AG04449 (cell line): ENCODE measurements around the gene ATP2A3.

Experiments
- CTCF ChIA-PET: fragments of 350-600 bp; formaldehyde crosslinking; extraction: SDS; loops from one replicate; lab custom pipeline; 2021; ENCODE audit warnings: antibody characterized with exemption; lab: Yijun Ruan, JAX
- POLR2A ChIA-PET: fragments of 400-600, 350-600 bp; formaldehyde crosslinking; extraction: SDS; loops from one replicate; lab custom pipeline; 2020; ENCODE audit warnings: antibody characterized with exemption, inconsistent platforms; lab: Yijun Ruan, JAX
- DNase-seq: peaks from one replicate; pipeline ENCODE4 v3.0.0-alpha.2; 2010; ENCODE audit warnings: low read depth, low spot score
- H3K4me3 ChIP-seq: 2 replicates; pipeline ENCODE4 v1.5.1; 2011; ENCODE audit warnings: low read depth, mild to moderate bottlenecking, control low read depth, low read length
- TF ChIP-seq, protein P1 (sequence below): IDR thresholded peaks from one replicate; pipeline ENCODE4 v1.5.1; 2011; ENCODE audit warnings: mild to moderate bottlenecking, moderate library complexity, low read length, control low read depth, inconsistent platforms; ENCODE audit not compliant: insufficient read depth; ENCODE audit errors: missing control alignments

Gene ATP2A3

DNA sequence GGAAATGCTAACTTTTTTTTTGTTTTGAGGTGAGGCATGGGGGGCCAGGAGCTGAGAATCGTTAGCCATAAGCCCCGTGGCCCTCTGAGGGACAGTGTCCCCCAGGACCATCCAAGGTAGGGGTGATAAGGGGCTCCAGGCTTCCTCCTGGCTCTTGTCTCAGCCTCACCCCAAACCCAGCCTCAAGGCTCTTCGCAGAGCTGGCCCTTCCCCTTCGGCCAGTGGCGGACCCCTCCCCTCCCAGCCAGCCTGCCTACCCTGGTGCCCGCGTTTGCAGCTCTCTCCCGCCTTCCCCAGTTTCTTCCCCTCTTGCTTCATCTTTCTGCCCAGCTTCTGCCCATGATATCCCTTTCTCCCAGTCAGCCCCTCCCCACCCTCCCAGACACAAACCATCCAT, 22.7 kb upstream of the ATP2A3 start:
- H3K4me3 ChIP-seq: no peak overlapping the region
- DNase-seq: no peak
- TF ChIP-seq, protein P1, sequence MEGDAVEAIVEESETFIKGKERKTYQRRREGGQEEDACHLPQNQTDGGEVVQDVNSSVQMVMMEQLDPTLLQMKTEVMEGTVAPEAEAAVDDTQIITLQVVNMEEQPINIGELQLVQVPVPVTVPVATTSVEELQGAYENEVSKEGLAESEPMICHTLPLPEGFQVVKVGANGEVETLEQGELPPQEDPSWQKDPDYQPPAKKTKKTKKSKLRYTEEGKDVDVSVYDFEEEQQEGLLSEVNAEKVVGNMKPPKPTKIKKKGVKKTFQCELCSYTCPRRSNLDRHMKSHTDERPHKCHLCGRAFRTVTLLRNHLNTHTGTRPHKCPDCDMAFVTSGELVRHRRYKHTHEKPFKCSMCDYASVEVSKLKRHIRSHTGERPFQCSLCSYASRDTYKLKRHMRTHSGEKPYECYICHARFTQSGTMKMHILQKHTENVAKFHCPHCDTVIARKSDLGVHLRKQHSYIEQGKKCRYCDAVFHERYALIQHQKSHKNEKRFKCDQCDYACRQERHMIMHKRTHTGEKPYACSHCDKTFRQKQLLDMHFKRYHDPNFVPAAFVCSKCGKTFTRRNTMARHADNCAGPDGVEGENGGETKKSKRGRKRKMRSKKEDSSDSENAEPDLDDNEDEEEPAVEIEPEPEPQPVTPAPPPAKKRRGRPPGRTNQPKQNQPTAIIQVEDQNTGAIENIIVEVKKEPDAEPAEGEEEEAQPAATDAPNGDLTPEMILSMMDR: no peak
- ChIA-PET POLR2A (interaction anchor here (0.6 kb wide), 1 partner anchor 39 kb away, joined by 3 read pairs; no protein-coding TSS in a partner anchor), CTCF (interaction anchor here (0.8 to 2.5 kb wide), 2 partner anchors 18 to 73 kb away, joined by 3 to 9 read pairs; no protein-coding TSS in a partner anchor)

GRCh38 chr17:3986270-3986938, 22.2 kb upstream of the ATP2A3 start:
- no peak for DNase-seq
- CTCF ChIA-PET: interaction anchor here (0.8 to 2.5 kb wide), 2 partner anchors 18 to 73 kb away, joined by 3 to 9 read pairs; no protein-coding TSS in a partner anchor
- POLR2A ChIA-PET: no interaction called here
- TF ChIP-seq, protein P1: no peak
- H3K4me3 ChIP-seq: no peak overlapping the region

DNA sequence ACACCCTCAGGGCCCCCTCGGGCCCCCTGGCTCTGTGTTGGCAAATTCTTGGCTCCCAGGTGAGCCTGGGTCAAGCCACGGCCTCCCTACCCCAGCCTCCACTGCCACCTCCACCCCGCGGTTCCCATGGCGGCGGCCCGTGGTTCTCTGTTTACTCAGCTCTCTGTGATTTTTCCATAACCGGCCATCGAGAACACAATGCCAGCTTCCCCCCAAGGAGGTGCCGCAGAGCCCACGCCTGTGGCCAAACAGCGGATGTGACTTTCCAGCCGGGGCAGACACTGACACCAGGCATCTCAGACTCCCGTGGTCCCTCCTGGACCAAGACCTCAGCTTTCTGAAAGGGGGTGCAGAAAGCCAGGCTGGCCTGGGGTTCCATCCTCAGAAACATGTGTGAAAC, 21.6 kb upstream of the ATP2A3 start:
- TF ChIP-seq, protein P1: no peak
- POLR2A ChIA-PET: no interaction called here
- DNase-seq: no peak
- CTCF ChIA-PET: interaction anchor here (2.5 kb wide), 1 partner anchor 19 kb away, joined by 9 read pairs; no protein-coding TSS in a partner anchor
- no peak overlapping the region for H3K4me3 ChIP-seq

DNA sequence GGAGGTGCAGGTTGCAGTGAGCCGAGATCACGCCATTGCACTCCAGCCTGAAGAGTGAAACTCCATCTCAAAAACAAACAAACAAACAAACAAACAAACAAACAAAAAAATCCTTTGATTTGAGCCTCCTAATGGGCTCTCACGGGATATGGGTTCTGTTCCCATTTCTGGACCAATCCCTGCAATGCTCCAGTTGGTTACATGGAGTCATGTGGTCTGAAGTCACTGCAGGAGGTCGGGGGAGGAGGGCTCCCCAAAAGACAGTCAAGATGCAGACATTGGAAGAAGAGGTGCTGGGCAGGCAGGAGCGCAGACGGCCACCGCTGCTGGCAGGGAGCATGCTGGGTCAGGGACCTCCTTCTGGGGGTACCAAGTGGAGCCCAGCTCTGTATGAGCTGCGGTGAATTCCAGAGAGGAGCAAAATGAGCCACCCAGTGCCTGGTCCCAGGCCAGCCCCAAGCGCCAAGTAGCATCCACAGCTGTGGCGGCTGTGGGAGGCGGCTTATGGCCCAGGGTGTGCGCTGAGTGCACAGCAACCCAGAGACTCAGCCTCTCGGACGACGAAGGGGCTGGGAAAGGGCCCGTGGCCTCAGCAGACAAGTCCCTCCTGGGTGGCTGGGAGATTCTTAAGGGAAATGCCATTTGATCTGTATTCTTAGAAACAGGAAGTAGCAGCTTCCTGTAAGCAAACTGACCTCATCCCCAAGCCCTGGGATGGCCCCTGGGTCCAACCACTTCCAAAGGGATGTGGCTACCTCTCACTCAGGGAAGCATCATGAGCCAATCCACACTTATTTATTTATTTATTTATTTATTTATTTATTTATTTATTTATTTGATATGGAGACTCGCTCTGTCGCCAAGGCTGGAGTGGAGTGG, 19.6 kb upstream of the ATP2A3 start:
- TF ChIP-seq, protein P1: no peak
- ChIA-PET POLR2A (no interaction called here), CTCF (interaction anchor here (1.2 kb wide), 1 partner anchor 70 kb away, joined by 5 read pairs; no protein-coding TSS in a partner anchor)
- DNase-seq: no peak
- H3K4me3 ChIP-seq: no peak overlapping the region

DNA sequence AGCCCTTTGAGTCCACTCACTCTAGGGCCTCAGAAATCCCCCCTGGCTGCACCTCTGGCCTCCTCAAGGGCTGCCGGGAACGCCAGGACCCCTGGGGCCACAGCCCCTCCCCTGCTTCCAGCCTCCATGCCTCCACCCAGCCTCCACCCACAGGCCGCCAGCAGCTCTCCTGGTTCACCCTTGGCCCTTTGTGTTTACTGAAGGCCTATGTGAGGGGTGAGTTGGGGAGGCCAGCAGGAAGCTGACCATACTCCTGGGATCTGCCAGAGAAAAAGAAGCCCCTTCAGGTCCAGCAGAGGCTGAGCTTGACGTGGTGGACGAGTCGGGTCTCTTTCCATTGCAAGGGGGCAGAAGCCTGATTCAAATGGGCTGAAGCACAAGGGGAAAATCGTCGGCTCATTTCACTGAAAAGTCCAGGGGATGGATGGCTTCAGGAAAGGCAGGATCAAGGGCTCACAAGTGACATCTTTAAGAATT, 18.3 kb upstream of the ATP2A3 start:
- POLR2A ChIA-PET: no interaction called here
- no peak overlapping the region for H3K4me3 ChIP-seq
- CTCF ChIA-PET: no interaction called here
- TF ChIP-seq, protein P1: no peak
- DNase-seq: no peak

GRCh38 chr17:3982113-3982512, 17.9 kb upstream of the ATP2A3 start:
- H3K4me3 ChIP-seq: no peak overlapping the region
- DNase-seq: no peak
- ChIA-PET CTCF (no interaction called here), POLR2A (no interaction called here)
- TF ChIP-seq, protein P1: no peak
